Gastroesophageal sphincter (tissue), 4 donors: ENCODE data around the gene UHRF1. TPM values are rescaled to one million over a fixed set of nuclear protein-coding genes. Genes with fewer than 3 reads are reported as not detected.
"Not testable (repeated sequence)": the region's sequence is repeated elsewhere in the genome, so short reads cannot be mapped to it uniquely, and the experiment has no call there.

Source experiments
- ATAC-seq: fragments of 150-250 bp; one replicate; pipeline ENCODE4 v1.9.1; 2016; ENCODE audit warnings: mild to moderate bottlenecking, moderate library complexity
- H3K27ac ChIP-seq, 4 donors: fragments of 200-600 bp; sonication (generic) in 3 of 4; 1 replicate in 3 of 4; 2 replicates in 1 of 4; pipeline ENCODE4 v1.5.1; 2016 to 2019
- H3K27me3 ChIP-seq: fragments of 200-600 bp; sonication (generic); one replicate; pipeline ENCODE4 v1.5.1; 2019
- H3K36me3 ChIP-seq, 2 donors: fragments of 200-600 bp; sonication (generic); one replicate each; pipeline ENCODE4 v1.5.1; 2019; ENCODE audit warnings: control low read depth in 1 of 2
- H3K4me1 ChIP-seq, 3 donors: fragments of 200-600 bp; sonication (generic); 1 replicate in 2 of 3; 2 replicates in 1 of 3; pipeline ENCODE4 v1.5.1; 2016 to 2019; ENCODE audit warnings: control low read depth in 2 of 3
- H3K4me3 ChIP-seq, 2 donors: fragments of 200-600 bp; sonication (generic); one replicate each; pipeline ENCODE4 v1.5.1; 2019; ENCODE audit warnings: mild to moderate bottlenecking in 1 of 2, moderate library complexity in 1 of 2
- H3K9me3 ChIP-seq, 3 donors: fragments of 200-600 bp; sonication (generic); one replicate each; pipeline ENCODE4 v1.5.1; 2017 to 2019; ENCODE audit warnings: control low read depth in 2 of 3
- CTCF ChIP-seq, 4 experiments: fragments of 200-600 bp in 2 of 4; fragments of 450-650 bp in 2 of 4; sonication (generic) in 1 of 4; IDR thresholded peaks; one replicate each; pipeline ENCODE4 v1.5.1; 2017 to 2019; ENCODE audit warnings: antibody characterized with exemption in 4 of 4, mild to moderate bottlenecking in 2 of 4, moderate library complexity in 2 of 4
- EP300 ChIP-seq: sonication (generic); formaldehyde crosslinking; IDR thresholded peaks from one replicate; pipeline ENCODE4 v1.6.1; 2017; ENCODE audit warnings: antibody characterized with exemption, mild to moderate bottlenecking
- POLR2A ChIP-seq, 2 donors: fragments of 450-650 bp; IDR thresholded peaks; one replicate each; pipeline ENCODE4 v1.6.1; 2017; ENCODE audit warnings: antibody characterized with exemption in 2 of 2, mild to moderate bottlenecking in 2 of 2, moderate library complexity in 1 of 2
- POLR2AphosphoS5 ChIP-seq: sonication (generic); formaldehyde crosslinking; IDR thresholded peaks from one replicate; pipeline ENCODE4 v1.6.1; 2017; ENCODE audit warnings: antibody characterized with exemption
- WGBS, 2 donors: methylation state at CpG; one replicate each; pipeline ENCODE4 v1.1.5; 2018; ENCODE audit warnings: low coverage in 1 of 2; 5-methylcytosine and 5-hydroxymethylcytosine counted together
- total RNA-seq, 4 donors: library from RNA; depleted of rRNA; stranded (reverse); fragments of >200 nt; gene quantifications; one replicate each; pipeline ENCODE4 v1.1.0, GENCODE V29; 2016

UHRF1 gene
- total RNA-seq, 4 donors from 2014 or later: 0.58 to 1.4 (median 0.73) TPM

GRCh38 chr19:4974880-4975469 is 65.7 kb downstream of the UHRF1 start:
- TF ChIP-seq POLR2AphosphoS5: no peak
- no peak for TF ChIP-seq POLR2A (IDR thresholded peaks at IDR 0.05)
- TF ChIP-seq CTCF (IDR thresholded peaks at IDR 0.05): no peak
- no peak for TF ChIP-seq EP300
- Histone ChIP-seq H3K4me1 (peaks cover 9 to 100% (median 53%) of the 10 kb centered on the region in 3 donors), H3K27me3 (no peaks in the 10 kb centered on the region), H3K27ac (peak overlapping the region; percentile 87 to 97 (median 88)), H3K4me3 (no peak overlapping the region), H3K36me3 (no peaks in the 10 kb centered on the region), H3K9me3 (no peaks in the 10 kb centered on the region)
- WGBS, 2 donors: 79 to 81% methylated on average over 4 to 14 of the region's 14 CpGs
- ATAC-seq: no peak

DNA sequence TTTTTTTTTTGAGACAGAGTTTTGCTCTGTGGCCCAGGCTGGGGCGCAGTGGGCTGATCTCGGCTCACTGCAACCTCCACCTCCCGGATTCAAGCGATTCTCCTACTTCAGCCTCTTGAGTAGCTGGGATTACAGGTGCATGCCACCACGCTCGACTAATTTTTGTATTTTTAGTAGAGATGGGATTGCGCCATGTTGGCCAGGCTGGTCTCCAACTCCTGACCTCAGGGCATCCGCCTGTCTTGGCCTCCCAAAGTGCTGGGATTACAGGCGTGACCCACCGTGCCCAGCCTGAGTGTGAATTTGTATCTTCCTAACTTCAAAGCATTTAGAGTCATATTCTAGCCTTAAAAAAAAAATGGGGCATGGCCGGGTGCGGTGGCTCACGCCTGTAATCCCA is 66.3 kb downstream of the UHRF1 start:
- 87 to 100% methylated on average over 2 to 3 of the region's 13 CpGs for WGBS, 2 donors
- H3K4me3 ChIP-seq, H3K27me3 ChIP-seq, ATAC-seq, H3K9me3 ChIP-seq, H3K36me3 ChIP-seq: not testable (repeated sequence)
- H3K4me1 ChIP-seq: peaks cover 9 to 100% (median 53%) of the 10 kb centered on the region in 3 donors
- peak overlapping the region; percentile 87 to 97 (median 88) for H3K27ac ChIP-seq

- Histone ChIP-seq H3K9me3 (no peaks in the 10 kb centered on the region), H3K27ac (peak overlapping the region; percentile 87 to 97 (median 90)), H3K36me3 (no peaks in the 10 kb centered on the region), H3K27me3 (no peaks in the 10 kb centered on the region), H3K4me1 (peaks cover 9 to 100% (median 45%) of the 10 kb centered on the region in 3 donors), H3K4me3 (peak overlapping the region; percentile 10 to 34)
- WGBS, 2 donors: 19 to 27% methylated on average over 11 to 21 of the region's 33 CpGs
- peak; percentile 94 for ATAC-seq
- TF ChIP-seq CTCF (IDR thresholded peaks at IDR 0.05) (peak in 3 of 4 experiments; percentile 57 to 70 (median 69)), POLR2A (IDR thresholded peaks at IDR 0.05) (peak; percentile 38 to 50), EP300 (peak; percentile 76), POLR2AphosphoS5 (peak; percentile 95)
Measured at GRCh38 chr19:4976401-4977298, 67.3 kb downstream of the UHRF1 start.

DNA sequence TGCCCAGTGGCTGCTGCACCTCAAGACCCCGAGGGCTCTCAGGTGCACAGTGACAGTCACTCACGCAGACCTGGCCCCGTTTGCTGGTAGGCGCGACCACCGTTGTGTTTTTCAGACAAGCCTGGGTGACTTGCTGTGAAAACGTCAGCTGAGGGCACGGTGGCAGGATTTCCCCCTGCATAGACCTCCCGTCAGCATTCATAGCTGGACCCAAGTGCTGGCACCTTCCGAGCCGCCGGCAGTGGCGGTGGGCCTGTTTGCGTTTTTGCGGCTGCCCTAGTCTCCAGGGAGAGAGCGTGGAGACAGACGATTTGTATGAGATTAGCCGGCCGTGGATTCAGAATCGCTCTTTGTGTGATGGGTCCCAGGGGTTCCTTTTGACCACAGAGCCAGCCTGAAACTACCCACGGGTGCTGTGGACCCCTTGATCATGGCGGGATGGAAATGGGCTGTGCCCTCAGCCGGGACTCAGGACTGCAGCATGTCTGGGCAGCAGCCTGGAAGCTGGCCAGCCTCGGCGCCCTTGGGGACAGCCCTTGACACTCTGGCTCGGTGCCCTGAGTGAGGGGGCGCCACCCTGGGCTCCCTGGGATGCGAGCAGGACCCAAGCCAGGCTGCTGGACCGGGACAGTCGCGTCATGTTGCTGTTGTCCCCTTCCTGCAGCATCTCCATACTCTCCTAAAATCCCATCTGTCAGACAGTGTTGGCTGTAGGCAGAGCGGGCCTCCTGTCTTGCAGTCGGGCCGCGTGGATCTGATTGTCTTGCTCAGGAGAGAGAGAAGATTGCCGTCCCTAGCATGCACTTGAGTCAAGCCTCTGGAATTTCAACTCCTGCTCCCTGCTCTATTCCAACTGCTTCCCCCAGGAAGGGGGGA is 68.2 kb downstream of the UHRF1 start:
- H3K27me3 ChIP-seq: no peaks in the 10 kb centered on the region
- peak; percentile 54 for ATAC-seq
- peak overlapping the region in 1 of 2 donors; percentile 34 for H3K4me3 ChIP-seq
- H3K36me3 ChIP-seq: no peaks in the 10 kb centered on the region
- no peaks in the 10 kb centered on the region for H3K9me3 ChIP-seq
- H3K27ac ChIP-seq: peak overlapping the region; percentile 87 to 97 (median 90)
- H3K4me1 ChIP-seq: peaks cover 6 to 97% (median 36%) of the 10 kb centered on the region in 3 donors
- WGBS, 2 donors: 50% methylated on average over 2 of the region's 36 CpGs; no CpG with 5 or more reads in 1 of the 2 donors
- TF ChIP-seq EP300 (no peak), POLR2A (IDR thresholded peaks at IDR 0.05) (no peak), POLR2AphosphoS5 (peak; percentile 54), CTCF (IDR thresholded peaks at IDR 0.05) (no peak)
